Suppressor macrophage treated with lipopolysaccharide for 1 hour (primary cell): ENCODE results near the gene PAPOLA.
A peak's percentile ranks its signal among the peaks of the same experiment; 100 is the strongest.

Experiments
- DNase-seq, 3 donors: peaks; one replicate each; pipeline ENCODE4 v3.0.0-alpha.2; 2020 to 2022

Gene PAPOLA

DNA sequence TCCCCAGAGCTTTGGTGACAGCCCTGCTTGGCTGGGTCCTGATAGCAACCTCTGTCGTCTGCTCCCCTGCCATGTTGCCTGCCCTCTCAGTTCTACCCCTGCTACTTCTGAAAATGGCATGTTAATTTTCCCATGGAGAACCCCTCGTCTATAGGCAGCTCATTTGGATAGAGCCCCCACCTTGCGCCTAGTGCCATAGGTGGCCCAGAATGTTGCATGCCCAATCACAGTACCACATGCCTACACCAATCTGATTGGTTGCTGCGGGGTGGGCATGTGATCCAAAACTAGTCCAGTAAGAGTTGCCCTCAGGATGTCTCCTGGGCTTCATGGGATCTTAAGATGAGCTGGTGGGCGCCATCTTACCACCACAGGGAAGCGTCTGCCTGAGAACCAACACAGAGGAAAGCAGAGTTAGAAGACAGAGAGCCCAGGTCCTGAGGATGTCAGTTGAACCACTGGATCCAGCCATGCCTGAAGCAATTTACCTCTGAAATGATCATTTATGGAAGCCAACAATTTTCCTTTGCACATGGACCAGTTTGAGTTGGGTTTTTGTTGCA lies 85.7 kb downstream of the PAPOLA start:
- no peak for DNase-seq

DNA sequence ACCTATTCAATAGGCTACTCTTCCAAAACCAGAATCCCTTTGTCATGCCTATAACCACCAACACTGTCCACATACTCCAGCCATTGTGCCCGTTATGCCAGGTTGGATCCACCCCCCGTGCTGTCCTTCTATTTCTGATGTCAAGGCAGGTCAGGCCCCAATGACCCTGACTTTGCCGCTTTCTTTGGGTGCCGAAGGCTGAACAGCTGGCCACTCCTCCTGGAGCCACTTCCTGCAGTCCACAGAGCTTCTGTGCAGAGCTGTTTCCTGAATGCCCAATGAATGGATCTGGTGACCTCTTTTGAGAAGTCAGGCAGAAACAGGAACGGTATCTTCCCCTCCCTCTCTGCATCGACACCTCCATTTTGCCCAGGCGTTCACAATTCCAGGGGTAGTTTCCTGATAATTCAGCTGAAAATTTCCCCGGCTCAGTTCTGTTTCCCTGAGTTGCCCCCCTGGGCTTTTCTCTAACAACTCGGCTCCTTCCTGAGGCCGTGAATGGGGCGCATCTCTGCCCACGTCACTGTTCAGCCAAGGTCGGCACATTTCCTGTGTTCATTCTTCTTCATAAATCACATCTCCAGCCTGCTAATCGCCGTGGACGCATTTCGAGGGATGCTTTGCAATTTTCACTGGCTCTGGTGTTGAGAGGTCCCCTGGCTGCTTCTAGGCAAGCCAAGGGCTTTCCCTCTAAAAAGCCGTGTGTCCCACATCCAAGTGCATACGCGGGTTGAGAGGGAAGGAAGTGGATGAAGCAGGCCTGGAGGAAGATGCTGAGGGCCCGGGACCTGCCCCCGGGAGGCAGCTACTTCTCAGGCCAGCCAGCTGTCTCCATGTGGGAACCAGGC lies 86.5 kb downstream of the PAPOLA start:
- DNase-seq: peak in 2 of 3 donors; percentile 2 to 6

DNA sequence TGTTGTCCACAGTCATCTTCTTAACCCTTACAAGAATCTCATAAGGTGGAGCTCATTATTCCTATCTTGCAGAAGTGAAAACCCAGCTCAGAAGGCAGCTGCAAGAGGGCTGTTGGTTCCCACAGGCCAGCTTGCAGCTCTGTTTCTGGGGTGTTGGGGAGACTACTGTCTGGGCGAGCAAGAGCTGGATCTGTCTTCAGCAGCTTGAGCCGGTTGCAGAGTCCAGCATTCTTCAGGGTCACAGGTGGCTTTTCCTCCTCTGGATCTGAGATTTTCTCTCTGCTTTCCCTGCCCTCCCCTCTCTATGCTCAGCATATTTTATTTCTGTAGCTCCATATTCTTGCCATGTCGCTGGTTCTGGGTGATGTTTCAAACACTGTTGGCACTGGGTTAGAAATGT lies 87.4 kb downstream of the PAPOLA start:
- DNase-seq: no peak

DNA sequence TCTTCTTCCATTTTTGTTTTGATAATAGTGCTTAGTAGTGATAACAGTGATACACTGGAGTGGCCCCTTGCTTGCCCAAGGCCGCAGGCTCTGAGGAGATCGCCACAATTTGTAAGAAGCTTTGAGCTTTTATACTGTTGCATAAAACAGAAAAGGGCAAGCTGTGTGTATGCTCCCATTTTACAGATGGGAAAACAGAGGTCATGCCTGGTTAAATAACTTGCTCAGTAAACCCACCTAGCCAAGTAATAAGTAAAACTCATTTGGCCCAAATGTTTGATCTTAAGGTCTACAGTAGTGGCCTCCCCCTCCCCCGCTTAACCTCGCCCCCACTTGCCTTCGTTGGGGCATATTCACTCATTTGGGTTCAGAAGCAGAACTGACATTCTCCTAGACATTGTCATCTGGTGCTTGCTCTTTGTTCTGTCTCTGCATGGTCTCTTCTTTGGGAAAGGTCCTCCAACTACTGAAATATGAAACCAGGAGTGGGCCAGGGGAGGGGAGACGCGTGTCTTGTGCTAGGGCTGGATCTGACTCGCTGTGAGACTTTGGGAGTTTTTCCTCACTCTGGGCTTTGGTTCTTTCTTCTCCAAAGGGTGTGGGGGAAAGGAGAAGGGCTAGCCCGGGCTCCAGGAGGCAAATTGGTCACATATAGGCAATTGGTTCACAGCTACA lies 88.1 kb downstream of the PAPOLA start:
- DNase-seq: no peak

DNA sequence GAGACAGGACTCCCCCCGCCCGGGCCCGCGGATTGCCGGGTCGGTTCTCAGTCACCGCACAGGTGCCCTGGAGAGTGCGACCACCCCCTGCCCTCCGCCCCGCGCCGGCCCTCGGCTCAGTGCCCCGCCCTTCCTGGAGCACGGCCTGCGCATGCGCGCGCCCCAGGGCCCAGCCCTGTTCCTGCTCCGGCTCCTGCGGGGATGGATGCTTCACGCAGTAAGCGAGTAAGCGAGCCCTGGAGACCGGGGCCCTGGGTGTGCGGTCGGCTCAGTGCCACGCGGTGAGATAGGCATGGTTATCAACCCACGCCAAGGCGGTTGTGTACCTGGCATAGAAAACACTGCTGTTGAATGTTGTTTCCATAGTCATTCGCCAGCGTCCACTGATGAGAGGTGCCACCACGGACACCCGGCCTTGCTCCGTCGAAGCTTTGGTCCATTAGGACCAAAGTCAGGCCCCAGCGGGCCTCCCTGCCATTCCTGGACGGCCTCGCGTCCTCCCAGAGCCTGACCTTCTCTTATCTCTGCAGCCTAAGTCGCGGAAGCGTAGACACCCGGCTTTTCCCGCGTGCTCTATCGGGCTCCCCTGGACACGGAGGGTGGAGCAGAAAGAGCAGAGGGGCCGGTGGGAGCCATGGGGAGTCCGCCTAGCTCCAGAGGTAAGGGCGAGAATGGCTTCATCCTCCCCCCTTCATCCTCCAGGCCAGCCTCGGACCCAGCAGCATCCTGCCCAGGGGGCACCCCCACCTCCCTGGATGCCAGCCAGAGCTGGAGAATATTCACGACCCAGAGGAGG lies 90.6 kb downstream of the PAPOLA start:
- peak; percentile 55 to 83 (median 62) for DNase-seq

DNA sequence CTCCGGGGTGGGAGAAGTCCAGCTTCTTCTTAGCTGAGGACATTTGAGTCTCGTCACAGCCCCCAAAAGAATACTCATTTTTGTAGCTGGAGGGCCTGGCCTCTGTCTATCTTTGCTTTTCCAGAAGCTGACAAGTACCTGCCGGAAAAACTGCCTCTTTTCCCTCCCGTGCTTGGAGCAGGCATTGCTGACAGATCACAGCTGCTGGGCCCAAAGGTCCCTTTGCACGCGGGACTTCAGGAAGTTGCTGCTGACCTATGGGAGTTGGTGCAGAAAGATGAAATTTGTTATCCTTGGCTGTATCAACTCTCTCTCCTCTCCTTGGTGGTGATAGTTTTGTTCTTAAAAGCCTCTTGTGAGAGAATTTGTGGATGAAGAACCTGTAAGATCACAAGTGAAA lies 92.8 kb downstream of the PAPOLA start:
- no peak for DNase-seq

DNA sequence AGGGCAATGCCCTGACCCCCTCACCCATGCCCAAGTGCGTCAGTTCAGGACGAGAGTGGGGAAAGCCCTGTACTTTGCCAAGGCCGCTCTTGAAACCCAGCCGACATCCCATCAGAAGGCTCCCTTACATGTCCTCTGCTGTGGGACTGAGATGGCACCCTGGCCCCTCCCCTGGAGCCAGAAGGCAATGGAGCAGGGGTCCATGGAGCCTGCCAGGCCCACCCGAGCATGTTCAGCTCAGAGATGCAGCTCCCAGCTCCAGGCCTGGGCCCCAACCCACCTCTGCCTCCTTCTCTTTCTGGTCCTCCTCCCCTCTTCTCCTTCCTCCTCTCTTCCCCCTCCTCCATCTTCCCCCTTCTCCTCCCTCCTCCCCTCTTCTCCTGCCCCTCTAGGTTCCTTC lies 95.5 kb downstream of the PAPOLA start:
- no peak for DNase-seq

DNA sequence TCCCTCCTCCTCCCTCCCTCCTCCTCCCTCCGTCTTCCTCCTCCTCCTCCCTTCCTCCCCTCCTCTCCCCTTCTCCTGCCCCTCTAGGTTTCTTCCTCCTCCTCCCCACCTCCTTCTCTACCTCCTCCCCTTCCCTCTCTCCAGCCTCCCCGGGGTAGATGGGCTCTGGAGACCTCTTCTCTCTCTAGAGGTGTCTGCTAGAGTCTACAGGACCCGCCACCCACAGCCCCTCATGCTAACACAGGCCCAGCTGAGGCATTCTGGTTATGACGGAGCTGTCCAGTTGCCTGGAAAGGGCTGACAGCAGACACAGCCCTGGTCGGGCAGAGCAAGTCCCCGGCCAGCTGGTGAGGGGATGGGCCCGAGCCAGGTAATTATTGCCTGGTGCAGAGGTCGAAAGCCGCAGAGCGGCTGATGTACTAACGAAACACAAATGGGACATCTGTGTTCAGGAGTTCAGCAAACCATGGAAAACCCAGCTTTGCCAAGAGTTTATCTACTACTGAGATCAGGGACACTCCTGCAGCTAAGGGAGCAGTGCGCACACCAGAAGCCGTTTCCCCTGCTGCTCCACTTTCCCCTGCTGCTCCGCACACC lies 96.2 kb downstream of the PAPOLA start:
- no peak for DNase-seq

DNA sequence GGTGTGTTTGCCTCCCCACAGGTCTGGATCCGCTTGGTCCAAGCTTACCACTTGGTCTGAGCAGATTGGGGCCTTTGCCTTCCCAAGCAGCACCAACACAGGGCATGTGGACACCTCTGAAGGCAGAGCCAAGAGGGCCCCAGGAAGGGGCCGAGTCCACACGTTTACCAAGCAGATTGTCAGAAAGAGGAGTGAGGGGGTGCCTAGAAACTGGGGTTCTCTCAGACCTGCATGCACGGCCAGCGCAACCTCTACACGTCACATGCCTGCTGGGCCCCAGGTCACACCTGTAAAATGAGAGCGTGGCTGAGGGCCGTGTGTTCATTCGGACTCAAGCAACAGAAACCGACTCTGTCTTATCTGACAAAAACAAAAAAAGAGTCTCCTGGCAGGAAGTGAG lies 96.9 kb downstream of the PAPOLA start:
- no peak for DNase-seq

DNA sequence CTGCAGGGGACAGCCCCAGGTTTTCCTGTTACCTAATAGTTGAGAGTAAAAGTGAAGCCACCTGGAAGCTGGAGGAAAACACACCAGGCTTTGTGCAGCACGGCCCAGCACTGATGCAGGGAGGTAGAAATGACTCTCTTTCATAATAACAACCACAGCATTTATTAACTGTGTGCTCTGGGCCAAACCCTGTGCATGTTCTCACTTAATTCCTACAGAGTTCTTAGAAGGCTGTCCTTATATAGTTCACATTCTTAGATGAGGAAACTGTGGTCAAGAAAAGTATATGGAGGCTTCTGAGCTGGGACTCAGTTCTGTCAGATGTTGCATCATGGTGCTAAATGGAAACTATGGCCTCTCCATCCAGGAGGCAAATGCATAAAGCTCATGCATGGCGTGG lies 100.0 kb downstream of the PAPOLA start:
- DNase-seq: no peak

DNA sequence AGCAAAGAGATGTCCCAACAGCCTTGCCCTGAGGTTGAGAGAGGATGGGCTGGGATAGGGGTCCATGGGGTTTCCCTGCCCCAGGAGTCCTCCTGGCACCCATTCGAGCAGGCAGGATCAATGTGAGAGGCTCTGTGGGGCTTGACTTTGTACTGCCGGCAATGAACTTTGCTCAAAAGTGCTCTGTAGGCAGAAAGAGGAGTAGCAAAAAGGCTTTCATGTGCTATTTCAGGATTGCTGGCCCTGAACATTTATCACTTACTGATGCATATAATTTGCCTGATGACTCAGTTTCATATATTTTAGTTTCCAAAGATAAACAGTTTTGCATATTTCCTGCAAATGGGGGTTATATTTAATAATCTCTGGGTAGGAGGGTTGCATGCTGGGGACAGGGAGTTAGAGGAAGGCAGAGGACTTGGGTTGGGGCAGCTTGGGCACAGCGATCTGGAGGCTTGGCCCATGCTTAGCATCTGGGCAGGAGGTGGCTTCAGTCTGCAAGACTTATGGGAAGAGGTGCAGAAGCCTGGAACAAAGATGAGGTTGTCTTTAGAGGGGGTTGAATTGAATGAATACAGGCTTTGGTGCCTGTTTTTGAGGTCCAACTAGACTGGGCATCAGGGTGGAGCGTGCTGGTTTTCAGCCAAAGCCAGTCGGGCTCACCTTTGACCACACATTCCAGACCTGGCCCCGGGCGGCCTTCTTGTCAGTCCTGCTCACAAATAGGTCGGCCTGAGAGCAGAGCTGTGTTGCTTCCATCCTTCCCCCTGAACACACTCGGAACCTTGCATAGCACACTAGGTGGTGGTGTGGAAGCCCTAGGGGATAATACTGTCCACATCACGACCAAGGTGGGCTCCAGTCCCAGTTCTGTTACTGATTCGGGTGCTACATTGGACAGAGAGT lies 101.4 kb downstream of the PAPOLA start:
- DNase-seq: no peak

DNA sequence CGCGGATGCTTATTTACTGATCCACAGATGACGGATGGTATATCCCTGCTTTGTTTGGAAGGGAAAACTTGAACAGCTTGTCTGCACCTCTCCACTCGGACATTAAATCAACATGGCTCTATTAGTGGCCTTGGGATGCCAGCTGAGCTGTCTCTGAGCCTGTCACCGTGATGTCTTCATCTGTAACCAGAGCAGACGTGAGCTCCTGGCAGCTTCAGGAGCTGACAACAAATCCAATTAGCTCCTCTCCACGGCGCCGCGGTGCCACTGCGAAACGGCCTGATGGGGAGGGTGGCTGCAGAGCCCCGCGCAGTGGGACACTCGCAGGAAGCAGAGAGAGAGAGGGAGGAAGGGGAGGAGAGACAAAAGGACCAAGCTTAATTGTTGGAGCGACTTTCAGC lies 112.3 kb downstream of the PAPOLA start:
- no peak for DNase-seq

DNA sequence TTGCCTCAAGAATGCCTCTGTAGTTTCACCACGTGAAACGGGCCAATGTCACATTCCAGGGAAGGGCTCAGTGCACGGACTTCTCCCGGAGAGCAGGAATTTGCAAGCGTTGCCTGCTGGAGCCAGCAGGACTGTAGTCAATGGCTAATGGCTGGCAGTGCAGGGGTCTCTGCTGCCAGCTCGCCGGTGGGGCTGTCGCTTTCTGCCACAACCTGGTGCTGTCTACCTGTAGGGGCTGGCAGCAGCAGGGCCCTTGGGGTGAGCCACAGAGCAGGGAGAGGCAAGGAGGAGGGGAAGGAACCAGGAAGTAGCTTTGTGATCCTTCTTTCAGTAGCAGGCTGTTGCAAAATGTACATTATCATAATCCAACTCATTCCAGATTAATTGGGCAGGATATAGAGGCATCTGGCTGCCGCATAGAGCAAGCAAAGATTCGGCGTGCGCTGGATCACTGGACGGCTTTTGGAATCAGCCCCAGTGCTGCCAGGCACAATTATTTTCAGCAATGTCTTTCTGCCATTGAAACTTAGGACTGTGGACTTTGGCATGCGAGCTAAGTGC lies 114.1 kb downstream of the PAPOLA start:
- no peak for DNase-seq
